NCI-H2171 (cell line): ENCODE results near the gene APBA2.

Source experiments
- DNase-seq: peaks from one replicate; lab custom pipeline; 2025; lab: John Stamatoyannopoulos, UW

The APBA2 gene

DNA sequence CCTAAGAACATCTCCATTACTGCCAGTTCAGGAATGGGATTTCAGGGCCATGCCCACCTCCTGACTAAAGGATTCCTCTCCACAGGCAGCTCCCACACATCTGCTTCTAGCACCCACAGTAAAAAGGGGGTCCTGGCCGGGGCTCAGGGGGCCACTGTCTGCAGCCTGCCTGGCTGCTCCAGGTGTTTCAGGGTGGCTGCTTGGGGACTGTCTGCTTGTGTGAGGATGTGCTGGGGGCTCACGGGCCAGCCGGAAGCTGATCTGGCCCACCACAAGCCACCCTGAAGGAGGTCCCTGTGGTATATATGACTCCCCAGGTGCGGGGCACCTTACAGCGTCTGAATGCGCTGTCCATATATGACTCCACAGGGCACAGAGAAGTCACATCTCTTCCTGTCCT lies 248.5 kb downstream of the APBA2 start:
- no peak for DNase-seq

DNA sequence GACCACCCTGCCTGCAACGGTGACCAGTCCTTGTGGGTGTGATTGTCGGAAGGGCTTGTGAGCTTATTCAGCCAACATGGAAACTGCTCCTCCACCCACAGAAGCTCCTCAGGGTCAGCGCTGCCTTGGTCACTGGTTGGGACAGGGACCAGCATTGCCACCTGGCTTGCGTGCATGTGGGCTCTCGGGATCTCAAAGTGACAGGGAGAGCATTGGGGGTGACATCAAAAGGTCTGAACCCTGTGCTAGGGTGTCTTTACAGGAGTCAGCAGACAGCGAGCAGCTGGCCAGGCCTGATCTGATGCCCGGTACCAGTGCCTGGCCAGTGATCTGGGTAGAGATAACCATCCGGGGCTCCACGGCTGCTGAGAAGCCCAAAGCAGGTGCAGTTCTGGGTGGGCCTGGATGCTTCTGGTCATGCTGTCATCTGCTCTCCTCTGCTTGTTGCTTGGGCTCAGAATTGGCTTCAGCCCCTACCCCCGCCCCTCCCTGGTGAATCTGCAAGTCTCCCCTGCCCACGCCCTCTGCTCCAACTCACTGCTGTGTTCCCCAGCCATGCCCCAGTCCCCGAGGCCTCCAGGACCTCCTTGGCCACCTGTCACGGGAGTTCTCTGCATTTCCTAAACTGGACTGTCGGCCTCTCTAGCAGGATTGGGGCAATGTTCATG lies 249.0 kb downstream of the APBA2 start:
- no peak for DNase-seq

DNA sequence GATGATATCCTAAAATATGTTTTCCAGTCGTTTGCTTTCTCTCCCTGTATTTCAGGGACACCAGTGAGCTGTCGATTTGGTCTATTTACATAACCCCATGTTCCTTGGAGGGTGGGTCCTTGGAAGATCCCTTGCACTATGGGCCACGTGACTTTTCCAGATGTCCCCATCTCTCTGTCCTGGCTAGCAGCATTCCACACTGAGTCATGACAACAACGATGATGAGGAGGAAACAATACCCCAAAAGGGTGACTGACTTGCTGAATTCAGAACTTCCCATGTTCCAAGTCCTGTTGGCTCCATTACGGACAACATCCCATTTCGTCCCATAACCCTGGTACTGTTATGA lies 249.5 kb downstream of the APBA2 start:
- DNase-seq = no peak

DNA sequence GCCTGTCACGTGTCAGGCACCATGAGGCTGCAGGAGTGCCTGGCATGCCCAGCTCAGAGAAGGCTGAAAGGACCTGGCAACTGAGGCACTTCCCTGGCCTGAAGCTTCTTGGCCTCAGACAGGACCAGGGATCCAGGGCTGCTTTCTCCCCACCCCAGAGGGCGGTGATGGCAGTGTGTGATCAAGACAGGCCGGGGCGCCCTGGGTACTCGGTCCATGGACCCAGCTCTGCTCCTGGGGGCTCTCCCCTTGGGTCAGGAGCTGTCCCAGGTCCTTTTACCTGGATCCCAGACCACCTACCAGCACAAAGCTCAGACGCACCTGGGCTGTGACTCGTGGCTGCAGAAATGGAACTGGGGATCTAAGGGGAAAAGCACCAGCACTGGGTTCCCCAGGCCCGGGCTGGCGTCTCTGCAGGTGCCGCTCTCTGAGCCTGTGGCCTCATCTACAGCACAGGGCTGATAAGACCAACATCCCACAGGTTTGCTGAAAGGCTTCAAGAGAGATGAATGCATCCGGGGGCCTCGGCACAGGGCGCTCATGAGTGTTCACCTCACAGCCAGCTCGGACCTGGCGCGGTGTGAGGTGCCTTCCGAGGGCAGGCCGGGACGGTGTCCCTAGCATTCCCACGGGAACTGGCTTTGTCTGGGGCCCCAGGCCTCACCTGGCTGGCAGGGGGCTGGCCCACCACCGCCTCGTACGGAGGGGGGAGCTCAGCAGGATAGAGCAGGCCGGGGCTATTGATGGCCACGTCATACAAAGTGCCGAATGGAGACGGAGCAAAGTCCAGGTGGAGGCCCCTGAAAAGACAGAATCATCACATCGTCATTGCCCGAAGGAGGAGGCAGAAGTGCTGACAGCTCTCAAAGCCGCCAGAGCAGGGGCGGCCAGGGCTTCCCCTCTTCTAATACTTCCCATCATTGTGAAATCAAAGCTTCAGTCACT lies 250.2 kb downstream of the APBA2 start:
- no peak for DNase-seq

DNA sequence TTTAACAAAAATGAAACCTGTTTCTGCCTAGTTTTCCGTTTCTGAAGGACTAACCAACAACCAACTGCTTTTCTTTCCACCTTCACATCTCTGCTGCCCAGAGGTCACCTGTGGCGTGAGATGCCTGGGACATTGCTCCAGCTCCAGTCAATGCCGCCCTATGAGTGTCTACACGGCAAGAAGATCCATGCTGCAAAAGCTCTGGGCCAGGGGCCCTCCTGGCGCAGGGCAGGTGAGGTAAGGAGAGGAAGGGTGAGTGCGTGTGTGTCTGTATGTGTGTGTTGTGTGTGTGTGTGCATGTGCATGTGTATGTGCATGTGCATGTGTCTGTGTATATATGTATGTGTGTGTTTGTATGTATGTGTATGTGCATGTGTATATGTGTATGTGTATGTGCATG lies 252.5 kb downstream of the APBA2 start:
- no peak for DNase-seq

DNA sequence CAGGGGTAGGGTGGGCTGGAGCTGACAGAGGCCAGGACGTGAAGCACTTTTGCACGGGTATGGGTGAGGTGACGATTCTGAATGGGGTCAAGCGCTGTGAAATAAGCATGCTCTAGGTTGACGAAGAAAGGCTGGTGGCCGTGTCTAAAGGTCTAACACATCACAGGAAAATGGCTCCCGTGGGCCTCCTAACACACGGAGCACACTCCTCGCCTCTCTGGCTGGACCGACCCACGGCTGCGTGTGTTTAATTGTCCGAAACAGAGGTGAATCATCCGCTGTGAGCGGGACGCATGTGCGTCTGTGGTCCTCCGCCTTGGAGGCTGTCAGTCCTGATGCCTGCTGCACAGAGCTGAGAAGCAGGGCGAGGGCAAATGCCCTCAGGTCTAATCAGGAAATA lies 253.3 kb downstream of the APBA2 start:
- no peak for DNase-seq

DNA sequence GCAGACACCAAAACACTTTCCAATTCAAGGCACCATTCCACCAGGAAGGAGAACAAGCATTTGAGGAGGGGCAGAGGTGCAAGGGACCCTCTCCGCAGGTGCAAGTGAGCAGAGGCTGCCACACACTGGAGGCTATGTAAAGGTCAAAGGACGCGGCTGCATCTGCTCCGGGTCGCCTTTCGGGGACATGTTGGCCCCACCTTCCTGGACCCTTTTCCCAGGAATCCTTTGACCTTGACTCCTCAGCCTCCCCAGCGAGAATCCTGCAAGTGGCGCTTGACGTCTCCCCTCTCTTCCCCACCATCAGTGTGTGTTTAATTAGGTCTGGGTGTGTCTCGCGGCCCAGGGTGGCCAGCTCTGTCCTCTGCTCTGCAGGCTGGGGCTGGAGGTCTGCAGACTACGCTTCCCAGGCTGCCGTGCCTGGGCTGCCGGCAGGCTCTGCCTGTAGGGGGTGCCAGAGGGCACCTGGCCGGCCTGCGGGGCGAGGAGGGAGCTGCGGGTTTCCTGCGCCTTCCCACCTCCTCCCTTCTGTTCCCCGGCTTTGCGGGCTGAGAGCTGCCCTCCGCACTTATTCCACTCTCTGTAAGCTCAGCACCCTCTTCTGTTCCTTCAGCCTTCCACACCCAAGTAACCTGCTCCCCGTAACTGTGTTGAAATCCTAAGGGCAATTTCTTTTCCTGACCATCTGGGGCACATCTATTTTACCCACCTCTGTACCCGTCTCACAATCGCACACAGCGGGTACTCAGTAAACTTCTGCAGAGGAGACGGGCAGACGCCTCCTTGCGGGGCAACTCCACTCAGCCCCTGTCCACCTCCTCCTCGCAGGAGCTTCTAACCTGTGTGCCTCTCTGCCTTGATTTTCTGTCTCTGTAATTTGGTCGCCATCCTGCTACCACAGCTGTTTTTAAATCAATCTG lies 254.0 kb downstream of the APBA2 start:
- peak; percentile 31 for DNase-seq

DNA sequence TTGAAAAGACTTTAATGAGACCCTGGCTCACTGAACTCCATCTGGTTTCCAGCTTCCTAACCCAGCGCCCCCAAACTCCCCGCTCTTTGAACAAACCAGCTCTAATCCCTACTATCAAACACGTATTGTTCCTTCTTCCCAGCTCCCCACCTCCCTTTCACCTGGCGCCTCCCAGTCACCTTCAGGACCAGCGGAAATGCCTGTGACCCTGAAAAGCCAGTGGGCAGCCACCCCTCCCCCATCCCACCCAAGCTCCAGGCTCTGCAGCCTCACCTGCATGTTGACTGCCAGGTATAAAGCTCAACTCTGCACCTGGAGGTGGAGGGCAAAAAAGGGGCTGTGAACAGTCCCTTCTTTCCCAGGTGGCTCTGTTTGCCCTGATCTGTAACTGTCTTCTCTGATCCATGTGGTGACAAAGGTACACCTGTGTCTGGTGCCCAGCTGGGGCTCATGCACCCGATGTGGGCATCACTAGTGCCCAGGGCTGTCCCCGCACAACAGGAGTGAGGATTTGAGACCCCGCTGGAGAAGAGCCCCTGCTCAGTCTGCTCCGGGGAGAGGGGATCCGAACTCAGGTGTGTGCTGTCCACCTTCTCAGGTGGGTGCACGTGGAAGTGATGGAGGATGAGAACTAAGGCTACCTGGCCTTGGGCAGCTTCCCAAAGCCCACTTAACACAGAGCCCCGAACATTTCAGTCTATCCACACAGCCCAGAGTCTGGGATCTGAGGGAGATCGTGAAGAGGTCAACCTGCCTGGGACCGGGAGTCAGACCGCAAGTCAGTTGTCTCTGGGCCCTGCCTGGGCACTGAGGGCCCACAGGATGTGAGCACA lies 254.9 kb downstream of the APBA2 start:
- no peak for DNase-seq

DNA sequence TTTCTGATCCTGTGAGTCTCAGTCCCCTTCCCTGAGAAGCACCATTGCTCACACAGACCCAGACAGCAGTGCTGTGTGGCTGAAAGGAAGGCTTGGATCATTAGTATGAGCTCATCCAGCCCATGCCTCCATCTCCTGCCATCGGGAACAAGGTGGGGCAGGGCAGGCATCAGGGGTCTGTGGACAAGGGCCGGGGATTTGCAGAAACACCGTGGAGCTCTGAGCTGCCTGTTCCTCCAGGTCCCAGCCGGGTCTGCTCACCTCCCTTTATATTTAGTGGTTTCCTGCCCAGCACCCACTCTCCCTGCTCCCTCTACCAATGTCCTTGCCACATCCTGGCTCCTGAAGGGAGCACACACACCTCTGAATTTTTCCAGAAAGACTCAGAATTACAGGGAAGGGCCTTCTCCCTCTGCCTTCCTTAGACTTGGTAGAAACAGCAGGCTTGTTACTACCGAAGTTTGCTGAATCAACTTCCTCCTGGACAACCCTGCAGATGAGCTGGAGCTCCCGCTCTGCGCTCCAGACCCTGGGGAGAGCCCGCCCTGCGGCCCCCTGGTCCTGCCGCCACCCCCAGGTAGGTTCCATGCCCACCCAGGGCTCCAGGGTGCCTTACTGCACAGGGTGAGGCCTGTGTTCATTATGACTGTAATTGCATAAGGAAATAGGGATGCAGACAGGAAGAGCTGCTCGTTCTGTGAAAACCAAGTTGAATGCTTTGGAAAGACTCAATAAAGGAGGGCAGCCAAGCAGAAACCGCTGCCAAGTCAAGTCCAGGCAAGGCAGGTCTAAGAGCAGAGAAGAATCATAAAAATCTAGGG lies 255.7 kb downstream of the APBA2 start:
- no peak for DNase-seq

DNA sequence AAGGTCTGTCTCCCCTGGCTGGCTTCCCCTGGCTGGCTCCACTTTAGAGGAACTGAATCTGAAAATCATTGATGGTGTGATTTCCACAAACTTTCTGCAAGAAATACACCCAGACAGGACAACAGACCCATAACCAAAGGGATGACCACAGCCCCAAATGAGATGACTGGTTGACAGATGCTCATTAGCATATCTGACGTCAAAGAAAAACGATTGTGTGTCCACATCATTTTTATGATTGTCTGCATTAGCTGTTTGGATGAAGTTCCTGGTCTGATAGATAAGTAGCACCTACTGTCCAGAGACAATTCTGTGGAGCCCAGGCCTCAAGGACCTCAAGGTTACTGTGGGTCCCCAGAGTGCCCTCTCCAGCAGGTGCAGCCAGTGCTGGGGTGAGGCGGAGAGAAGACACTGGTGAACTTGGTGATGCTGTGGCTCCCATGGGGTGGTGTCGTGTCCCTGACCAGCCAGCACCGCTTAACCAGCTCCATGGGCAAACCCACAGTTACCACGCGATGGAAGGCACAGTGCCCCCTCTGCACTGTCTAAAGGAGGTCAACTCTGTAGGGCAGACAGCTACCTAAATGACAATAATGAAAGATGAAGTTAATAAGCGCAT lies 256.5 kb downstream of the APBA2 start:
- DNase-seq = no peak

DNA sequence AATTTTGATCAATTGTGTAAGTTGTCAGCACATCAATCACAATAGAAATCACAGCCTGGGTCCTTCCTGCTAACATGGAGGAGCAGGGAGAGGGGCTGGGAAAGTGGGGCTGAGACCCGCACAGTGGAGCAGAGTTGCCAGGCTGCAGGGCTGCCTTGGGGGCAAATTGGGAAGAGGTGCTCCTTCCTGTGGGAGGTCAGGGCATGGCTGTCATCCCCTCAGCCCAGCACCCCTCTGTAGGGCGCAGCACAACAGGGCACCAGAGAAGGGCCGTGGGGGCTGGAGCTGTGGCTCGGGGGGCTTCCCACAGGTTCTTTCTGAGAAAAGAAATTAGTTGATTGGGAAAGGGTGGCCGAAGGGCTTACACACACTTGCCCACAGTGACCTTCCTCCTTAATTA lies 257.5 kb downstream of the APBA2 start:
- no peak for DNase-seq

DNA sequence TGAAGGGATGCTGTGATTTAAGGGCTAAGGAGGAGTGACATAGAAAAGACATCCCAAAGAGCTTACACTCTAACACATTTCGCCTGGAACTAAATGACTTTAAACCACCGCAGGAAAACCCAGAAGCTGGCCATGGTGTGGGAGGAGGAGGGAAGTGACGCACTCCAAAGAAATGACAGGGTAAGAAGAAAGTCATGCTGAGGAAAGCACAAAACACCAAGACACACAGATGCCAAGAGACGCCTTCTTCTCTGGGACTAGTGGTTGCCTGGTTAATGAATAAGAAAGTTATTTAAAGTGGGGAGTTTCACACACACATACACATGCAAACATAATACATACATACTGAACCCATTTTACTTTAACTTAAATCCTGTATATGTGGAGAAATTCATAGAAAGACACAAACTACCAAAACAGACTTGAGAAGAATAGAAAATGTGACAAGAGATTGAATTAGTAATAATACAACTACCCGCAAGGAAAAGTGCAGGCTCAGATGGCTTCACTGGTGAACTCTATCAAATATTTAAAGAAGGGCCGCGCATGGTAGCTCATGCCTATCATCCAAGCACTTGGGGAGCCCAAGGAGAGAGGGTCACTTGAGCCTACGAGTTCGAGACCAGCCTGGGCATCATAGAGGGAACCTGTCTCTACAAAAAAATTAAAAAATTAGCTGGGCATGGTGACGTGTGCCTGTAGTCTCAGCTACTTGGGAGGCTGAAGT lies 258.3 kb downstream of the APBA2 start:
- DNase-seq = no peak

DNA sequence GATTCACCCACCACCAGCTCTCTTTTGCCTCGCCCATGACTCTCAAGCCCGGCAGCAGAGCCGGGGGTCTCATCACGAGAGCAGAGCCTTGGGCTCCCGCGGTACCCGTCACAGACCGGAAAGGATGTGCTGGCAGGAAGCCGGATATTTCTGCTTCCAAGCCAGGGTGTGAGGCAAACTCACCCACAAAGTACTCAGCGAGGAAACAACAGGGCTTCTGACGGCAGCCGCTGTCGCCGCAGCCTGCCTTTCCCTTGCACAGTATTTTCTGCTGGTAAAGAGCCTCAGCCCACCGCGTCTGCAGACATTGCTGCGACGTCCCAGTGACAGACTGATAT lies 263.9 kb downstream of the APBA2 start:
- DNase-seq = no peak

DNA sequence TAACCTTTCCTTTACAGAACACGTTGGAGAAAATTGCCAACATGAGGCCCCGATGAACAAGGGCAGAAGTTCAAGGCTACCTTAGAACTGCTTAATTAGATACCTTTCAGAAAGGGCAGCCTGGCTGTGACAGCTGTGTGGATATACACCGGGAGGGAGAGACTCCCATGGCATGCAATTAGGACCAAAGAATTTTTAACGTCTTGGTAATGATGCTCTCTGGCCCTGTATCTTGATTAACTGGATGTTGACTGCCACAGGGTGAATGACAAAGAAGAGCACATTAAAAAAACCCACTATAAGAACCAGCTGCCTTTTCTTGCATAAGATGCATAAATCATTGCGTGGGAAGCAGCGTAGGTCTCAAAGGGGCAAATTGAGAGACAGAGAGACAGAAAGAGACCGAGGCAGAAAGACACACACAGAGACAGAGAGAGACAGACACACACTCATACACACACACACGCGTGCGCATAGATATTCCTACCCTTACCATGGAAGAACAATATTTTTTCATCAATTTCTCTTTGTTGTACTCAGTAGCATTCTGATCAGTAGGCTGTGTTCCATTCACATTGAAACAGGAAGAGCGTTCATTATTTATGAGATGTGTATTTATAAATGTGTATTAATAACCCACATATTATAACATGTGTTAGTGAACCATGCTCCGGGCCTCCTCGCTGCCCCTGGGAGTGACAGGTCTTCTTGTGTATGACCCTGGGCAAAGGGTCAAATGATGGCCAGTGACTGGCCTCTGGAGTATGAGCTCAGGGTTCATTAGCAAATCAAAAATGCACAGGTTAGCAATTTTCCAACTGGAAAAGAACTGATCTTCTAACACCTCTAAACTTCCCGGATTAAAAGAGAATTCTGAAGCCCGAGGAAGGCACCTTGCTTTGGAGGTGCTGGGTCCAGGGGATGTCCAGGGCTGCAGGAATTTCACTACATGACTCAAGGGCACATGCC lies 265.0 kb downstream of the APBA2 start:
- no peak for DNase-seq

DNA sequence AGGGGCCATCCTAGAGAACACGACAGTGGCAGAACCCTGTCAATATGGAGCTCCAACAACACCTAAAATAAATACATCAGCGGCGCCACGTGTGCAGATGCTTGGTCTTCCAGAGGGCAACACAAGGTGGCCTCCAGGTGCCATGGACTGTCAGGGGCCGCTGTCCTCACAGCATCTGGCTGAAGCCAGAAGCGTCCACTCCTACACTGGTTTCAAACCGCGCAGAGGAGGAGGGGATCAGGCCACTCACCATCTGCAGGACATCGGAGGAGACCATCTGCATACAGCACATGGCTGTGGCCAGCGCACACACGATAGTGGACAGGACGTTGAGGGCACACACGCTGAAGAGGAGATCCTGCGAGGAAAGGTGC lies 265.7 kb downstream of the APBA2 start:
- DNase-seq = no peak

DNA sequence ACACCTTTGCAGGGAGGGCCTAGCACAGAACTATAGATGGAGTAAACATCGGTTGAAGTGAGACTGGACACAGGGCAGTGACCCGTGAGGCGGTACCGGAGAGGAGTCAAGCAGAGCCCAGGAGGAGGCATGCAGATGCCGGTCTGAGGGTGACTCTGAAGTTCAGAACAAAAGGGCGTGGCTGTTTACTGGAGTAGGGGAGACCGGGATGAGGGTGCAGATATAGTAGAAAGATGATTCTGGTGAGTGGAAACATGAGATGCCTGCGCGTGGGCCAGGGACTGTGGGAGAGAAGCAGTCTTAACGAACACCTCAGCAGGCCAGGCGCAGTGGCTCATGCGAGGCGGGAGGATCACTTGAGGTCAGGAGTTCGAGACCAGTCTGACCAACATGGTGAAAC lies 270.7 kb downstream of the APBA2 start:
- DNase-seq = no peak

DNA sequence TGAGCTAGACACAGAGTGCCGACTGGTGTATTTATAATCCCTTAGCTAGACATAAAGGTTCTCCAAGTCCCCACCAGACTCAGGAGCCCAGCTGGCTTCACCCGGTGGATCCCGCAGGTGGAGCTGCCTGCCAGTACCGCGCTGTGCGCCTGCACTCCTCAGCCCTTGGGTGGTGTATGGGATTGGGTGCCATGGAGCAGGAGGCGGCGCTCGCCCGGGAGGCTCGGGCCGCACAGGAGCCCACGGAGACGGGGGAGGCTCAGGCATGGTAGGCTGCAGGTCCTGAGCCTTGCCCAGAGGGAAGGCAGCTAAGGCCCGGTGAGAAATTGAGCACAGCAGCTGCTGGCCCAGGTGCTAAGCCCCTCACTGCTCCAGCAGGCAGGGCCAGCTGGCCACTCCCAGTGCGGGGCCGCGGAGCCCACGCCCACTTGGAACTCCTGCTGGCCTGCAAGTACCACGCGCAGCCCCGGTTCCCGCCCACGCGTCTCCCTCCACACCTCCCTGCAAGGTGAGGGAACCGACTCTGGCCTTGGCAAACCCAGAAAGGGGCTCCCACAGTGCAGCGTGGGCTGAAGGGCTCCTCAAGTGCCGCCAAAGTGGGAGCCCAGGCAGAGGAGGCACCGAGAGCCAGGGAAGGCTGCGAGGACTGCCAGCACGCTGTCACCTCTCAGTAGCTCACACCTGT lies 274.1 kb downstream of the APBA2 start:
- DNase-seq = no peak

DNA sequence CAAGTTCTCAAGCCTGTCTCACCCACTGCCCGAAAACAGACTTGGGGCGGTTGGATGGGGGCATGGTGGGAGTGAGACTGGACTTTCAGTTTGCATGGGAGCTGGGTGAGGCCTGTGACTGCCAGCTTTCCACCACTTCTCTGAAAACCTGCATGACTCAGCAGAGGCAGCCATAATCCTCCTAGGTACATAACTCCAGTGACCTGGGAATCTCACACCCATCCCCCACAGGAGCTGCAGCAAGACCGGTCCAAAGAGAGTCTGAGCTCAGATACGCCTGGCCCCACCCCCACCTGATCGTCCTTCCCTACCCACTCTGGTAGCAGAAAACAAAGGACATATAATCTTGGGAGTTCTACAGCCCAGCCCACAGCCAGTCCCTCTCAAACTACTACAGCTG lies 276.6 kb downstream of the APBA2 start:
- DNase-seq = no peak
